ENCODE data around the gene NR1I2. TPM values are rescaled to one million over a fixed set of nuclear protein-coding genes. Genes with fewer than 3 reads are reported as not detected.

The NR1I2 gene
- total and polyA plus RNA-seq, 12 donors, result 0.14 to 0.91 (median 0.37) TPM; not detected in 2

GRCh38 chr3:119747357-119747756, 34.5 kb upstream of the NR1I2 start:
- no peaks in the 10 kb centered on the region for H3K27me3 ChIP-seq
- H3K27ac ChIP-seq, result no peak overlapping the region
- no peaks in the 10 kb centered on the region for H3K9me3 ChIP-seq (replicated peaks in 1 of 3)
- no peaks in the 10 kb centered on the region for H3K4me1 ChIP-seq (replicated peaks in 1 of 2)
- intact Hi-C loops (cut with DNase I), result no loop called here
- TF ChIP-seq CTCF (IDR thresholded peaks at IDR 0.05) (no peak), POLR2A (IDR thresholded peaks at IDR 0.05) (no peak)
- DNase-seq, result peak in 1 of 7 donors; percentile 26
- peaks cover 0 to 5% of the 10 kb centered on the region in 2 donors for H3K36me3 ChIP-seq (replicated peaks in 1 of 2)
- no peak overlapping the region for H3K4me3 ChIP-seq
- 32 to 43% (median 35%) methylated on average over 4 of the region's 4 CpGs for WGBS, 4 donors

GRCh38 chr3:119748991-119749390, 32.9 kb upstream of the NR1I2 start:
- WGBS, 4 donors, result 93 to 100% (median 94%) methylated on average over 1 of the region's 1 CpG
- H3K4me1 ChIP-seq (replicated peaks in 1 of 2), result no peaks in the 10 kb centered on the region
- intact Hi-C loops (cut with DNase I), result no loop called here
- DNase-seq, result no peak
- H3K36me3 ChIP-seq (replicated peaks in 1 of 2), result peaks cover 0 to 5% of the 10 kb centered on the region in 2 donors
- no peak overlapping the region for H3K27ac ChIP-seq
- TF ChIP-seq CTCF (IDR thresholded peaks at IDR 0.05) (no peak), POLR2A (IDR thresholded peaks at IDR 0.05) (no peak)
- no peaks in the 10 kb centered on the region for H3K27me3 ChIP-seq
- H3K9me3 ChIP-seq (replicated peaks in 1 of 3), result no peaks in the 10 kb centered on the region
- H3K4me3 ChIP-seq, result no peak overlapping the region

- Histone ChIP-seq H3K36me3 (replicated peaks in 1 of 2) (peaks cover 0 to 5% of the 10 kb centered on the region in 2 donors), H3K4me3 (no peak overlapping the region), H3K4me1 (replicated peaks in 1 of 2) (no peaks in the 10 kb centered on the region), H3K27me3 (no peaks in the 10 kb centered on the region), H3K9me3 (replicated peaks in 1 of 3) (no peaks in the 10 kb centered on the region), H3K27ac (no peak overlapping the region)
- intact Hi-C loops (cut with DNase I), result no loop called here
- no peak for TF ChIP-seq CTCF (IDR thresholded peaks at IDR 0.05)
- no peak for TF ChIP-seq POLR2A (IDR thresholded peaks at IDR 0.05)
- DNase-seq, result no peak
- 75 to 95% (median 88%) methylated on average over 3 of the region's 3 CpGs for WGBS, 4 donors
Observed at GRCh38 chr3:119751423-119751822, 30.5 kb upstream of the NR1I2 start.

GRCh38 chr3:119759962-119760361, 21.9 kb upstream of the NR1I2 start:
- intact Hi-C loops (cut with DNase I), result no loop called here
- no peaks in the 10 kb centered on the region for H3K27me3 ChIP-seq
- DNase-seq, result no peak
- H3K9me3 ChIP-seq (replicated peaks in 1 of 3), result no peaks in the 10 kb centered on the region
- TF ChIP-seq POLR2A (IDR thresholded peaks at IDR 0.05) (no peak), CTCF (IDR thresholded peaks at IDR 0.05) (no peak)
- no peak overlapping the region for H3K27ac ChIP-seq
- no peaks in the 10 kb centered on the region for H3K4me1 ChIP-seq (replicated peaks in 1 of 2)
- no peak overlapping the region for H3K4me3 ChIP-seq
- WGBS, 4 donors, result 88 to 91% (median 89%) methylated on average over 1 of the region's 1 CpG
- no peaks in the 10 kb centered on the region for H3K36me3 ChIP-seq (replicated peaks in 1 of 2)

Measured in adrenal gland (tissue), 12 donors.